Stimulated activated CD4-positive, alpha-beta T cell treated with anti-CD3 and anti-CD28 coated beads, Interleukin-4, amount 100 ng/mL, for 4 hours (primary cell): ENCODE data around the gene MED15.

Experiments used
- DNase-seq, 2 experiments: peaks; one replicate each; pipeline ENCODE4 v3.0.0-alpha.2; 2020

MED15 gene

GRCh38 chr22:20553947-20554741 lies 46.7 kb downstream of the MED15 start:
- no peak for DNase-seq

- no peak for DNase-seq
Observed at GRCh38 chr22:20554824-20555223, 47.4 kb downstream of the MED15 start.

- no peak for DNase-seq
Observed at GRCh38 chr22:20558534-20558933, 51.1 kb downstream of the MED15 start.

GRCh38 chr22:20559174-20559760 lies 51.9 kb downstream of the MED15 start:
- DNase-seq = no peak

- no peak for DNase-seq
Observed at GRCh38 chr22:20560716-20561115, 53.3 kb downstream of the MED15 start.

GRCh38 chr22:20561882-20562281 lies 54.5 kb downstream of the MED15 start:
- DNase-seq = no peak

- DNase-seq = no peak
Observed at GRCh38 chr22:20562607-20563465, 55.4 kb downstream of the MED15 start.

GRCh38 chr22:20563466-20563906 lies 56.1 kb downstream of the MED15 start:
- no peak for DNase-seq

- DNase-seq = no peak
Observed at GRCh38 chr22:20563941-20564371, 56.5 kb downstream of the MED15 start.

GRCh38 chr22:20565079-20565734 lies 57.8 kb downstream of the MED15 start:
- no peak for DNase-seq

GRCh38 chr22:20565761-20566160 lies 58.4 kb downstream of the MED15 start:
- no peak for DNase-seq

- peak in 1 of 2 experiments; percentile 59 for DNase-seq
Observed at GRCh38 chr22:20566420-20567260, 59.2 kb downstream of the MED15 start.

GRCh38 chr22:20567371-20567847 lies 60.0 kb downstream of the MED15 start:
- DNase-seq = no peak

GRCh38 chr22:20567993-20568417 lies 60.6 kb downstream of the MED15 start:
- DNase-seq = no peak

- no peak for DNase-seq
Observed at GRCh38 chr22:20568502-20569058, 61.2 kb downstream of the MED15 start.

- peak; percentile 31 to 61 for DNase-seq
Observed at GRCh38 chr22:20569059-20570058, 61.9 kb downstream of the MED15 start.

- DNase-seq = no peak
Observed at GRCh38 chr22:20571078-20571503, 63.7 kb downstream of the MED15 start.

GRCh38 chr22:20571531-20572007 lies 64.2 kb downstream of the MED15 start:
- DNase-seq = peak; percentile 48 to 61

- no peak for DNase-seq
Observed at GRCh38 chr22:20572132-20572802, 64.9 kb downstream of the MED15 start.
